Chondrocyte (in vitro differentiated cells): Measurements from ENCODE around the gene INSIG1. TPM values are rescaled to one million over a fixed set of nuclear protein-coding genes. Genes with fewer than 3 reads are reported as not detected.

Experiments used
- DNase-seq: peaks from one replicate; pipeline ENCODE4 v3.0.0; 2021; ENCODE audit warnings: mixed read lengths, low spot score
- H3K27ac Mint-ChIP-seq: one replicate; pipeline ENCODE4 v1.8.0; 2021; ENCODE audit warnings: mild to moderate bottlenecking, moderate library complexity, mixed read lengths; ENCODE audit not compliant: unreplicated experiment
- H3K27me3 Mint-ChIP-seq: 2 replicates; pipeline ENCODE4 v1.8.0; 2021; ENCODE audit warnings: low read depth, mixed read lengths
- H3K36me3 Mint-ChIP-seq: 2 replicates; pipeline ENCODE4 v1.8.0; 2021; ENCODE audit warnings: low read depth, mixed read lengths
- H3K4me1 Mint-ChIP-seq: 2 replicates; pipeline ENCODE4 v1.8.0; 2021; ENCODE audit warnings: low read depth, mild to moderate bottlenecking, mixed read lengths
- H3K4me3 Mint-ChIP-seq: one replicate; pipeline ENCODE4 v1.8.0; 2021; ENCODE audit warnings: mild to moderate bottlenecking, moderate library complexity, mixed read lengths; ENCODE audit not compliant: unreplicated experiment
- H3K9me3 Mint-ChIP-seq: 2 replicates; pipeline ENCODE4 v1.8.0; 2021; ENCODE audit warnings: low read depth, mixed read lengths
- CTCF ChIP-seq: fragments of 200-600 bp; sonication (generic); IDR thresholded peaks from 2 replicates; pipeline ENCODE4 v1.5.0; 2021; ENCODE audit warnings: antibody characterized with exemption, mild to moderate bottlenecking, moderate library complexity
- total RNA-seq: library from RNA; stranded (reverse); gene quantifications from 3 replicates; pipeline ENCODE4 v1.2.1, GENCODE V29; 2021

Gene INSIG1
- total RNA-seq, 1 donor from 2014 or later: 31.8 TPM

GRCh38 chr7:155345490-155345889 lies 47.8 kb downstream of the INSIG1 start:
- no peak for TF ChIP-seq CTCF
- DNase-seq: no peak
- Mint-ChIP-seq H3K27me3 (peaks cover 15% of the 10 kb centered on the region), H3K9me3 (peaks cover 3% of the 10 kb centered on the region), H3K36me3 (no peaks in the 10 kb centered on the region), H3K4me1 (peaks cover 4% of the 10 kb centered on the region), H3K4me3 (no peak overlapping the region), H3K27ac (no peak overlapping the region)

GRCh38 chr7:155346285-155346684 lies 48.6 kb downstream of the INSIG1 start:
- Mint-ChIP-seq H3K27me3 (peaks cover 15% of the 10 kb centered on the region), H3K36me3 (no peaks in the 10 kb centered on the region), H3K4me1 (peaks cover 4% of the 10 kb centered on the region), H3K9me3 (peaks cover 3% of the 10 kb centered on the region), H3K27ac (no peak overlapping the region), H3K4me3 (no peak overlapping the region)
- no peak for DNase-seq
- TF ChIP-seq CTCF: no peak

- no peak for TF ChIP-seq CTCF
- Mint-ChIP-seq H3K4me3 (no peak overlapping the region), H3K9me3 (no peaks in the 10 kb centered on the region), H3K27ac (no peak overlapping the region), H3K4me1 (peaks cover 4% of the 10 kb centered on the region), H3K27me3 (peaks cover 24% of the 10 kb centered on the region), H3K36me3 (no peaks in the 10 kb centered on the region)
- no peak for DNase-seq
These were observed 51.1 kb downstream of the INSIG1 start for GRCh38 chr7:155348806-155349205.

GRCh38 chr7:155349601-155350331 lies 52.1 kb downstream of the INSIG1 start:
- Mint-ChIP-seq H3K4me1 (peaks cover 4% of the 10 kb centered on the region), H3K27me3 (peaks cover 31% of the 10 kb centered on the region), H3K27ac (no peak overlapping the region), H3K4me3 (no peak overlapping the region), H3K9me3 (no peaks in the 10 kb centered on the region), H3K36me3 (no peaks in the 10 kb centered on the region)
- DNase-seq: peak; percentile 81
- TF ChIP-seq CTCF: no peak

GRCh38 chr7:155351120-155351870 lies 53.6 kb downstream of the INSIG1 start:
- no peak for TF ChIP-seq CTCF
- Mint-ChIP-seq H3K4me3 (no peak overlapping the region), H3K36me3 (no peaks in the 10 kb centered on the region), H3K9me3 (no peaks in the 10 kb centered on the region), H3K27ac (no peak overlapping the region), H3K4me1 (no peaks in the 10 kb centered on the region), H3K27me3 (peaks cover 44% of the 10 kb centered on the region)
- no peak for DNase-seq
